HCT116 (cell line): ENCODE data around the gene PLCB2. TPM values are rescaled to one million over a fixed set of nuclear protein-coding genes. Genes with fewer than 3 reads are reported as not detected.

Experiments
- ATAC-seq: fragments of 200-7000 bp; cut with Tn5 transposase; 2 replicates; pipeline ENCODE4 v1.9.1; 2020; ENCODE audit warnings: mild to moderate bottlenecking, moderate library complexity
- BruUV-seq: library from RNA; stranded (reverse); fragments of 400-500 nt; replicated peaks from 2 replicates; lab custom pipeline; 2021; lab: Mats Ljungman, UMichigan
- CTCF ChIA-PET: fragments of 300-600 bp; sonication (Branson Sonifier 250); formaldehyde crosslinking; loops from one replicate; lab custom pipeline; 2021; ENCODE audit warnings: antibody characterized with exemption; lab: Charles Lee
- POLR2A ChIA-PET: fragments of 300-600, 350-600 bp; sonication (Branson Sonifier 250); formaldehyde crosslinking; loops from one replicate; lab custom pipeline; 2021; ENCODE audit warnings: antibody characterized with exemption; lab: Charles Lee
- RAD21 ChIA-PET, 2 experiments: fragments of 300-600 bp; sonication (Branson Sonifier 250); formaldehyde crosslinking; loops; one replicate each; lab custom pipeline; 2023; ENCODE audit warnings: low total read pairs in 2 of 2; ENCODE audit not compliant: uncharacterized antibody in 2 of 2, unreplicated experiment in 2 of 2, low non-redundant PET in 1 of 2; lab: Charles Lee
- DNase-seq: peaks from one replicate; pipeline ENCODE4 v3.0.0-alpha.2; 2010; ENCODE audit warnings: low read depth, low spot score
- H2AFZ ChIP-seq: fragments of 200-600 bp; shearing (Covaris generic), sonication (generic); 2 replicates; pipeline ENCODE4 v1.6.1; 2017; ENCODE audit warnings: low read depth, mixed run types, mixed read lengths, antibody characterized with exemption, low read length; ENCODE audit not compliant: poor library complexity, severe bottlenecking
- H3K27ac ChIP-seq: 2 replicates; pipeline ENCODE4 v1.5.1; 2012; ENCODE audit warnings: low read depth, low read length
- H3K27me3 ChIP-seq: fragments of 200-600 bp; sonication (generic); 2 replicates; pipeline ENCODE4 v1.6.1; 2016; ENCODE audit warnings: mixed run types, low read length, mixed read lengths; ENCODE audit not compliant: insufficient read depth
- H3K36me3 ChIP-seq, 2 experiments: fragments of 200-500 bp in 1 of 2; fragments of 200-600 bp in 1 of 2; sonication (Bioruptor generic) in 1 of 2; sonication (generic) in 1 of 2; 2 replicates each; pipeline versions ENCODE4 v1.5.1 to v1.6.1; 2014 to 2016; ENCODE audit warnings: low read length in 2 of 2, inconsistent platforms in 1 of 2, mixed read lengths in 1 of 2, mixed run types in 1 of 2; ENCODE audit not compliant: insufficient read depth in 2 of 2, control insufficient read depth in 1 of 2
- H3K4me1 ChIP-seq, 2 experiments: fragments of 200-600 bp in 1 of 2; sonication (generic) in 1 of 2; 2 replicates each; pipeline versions ENCODE4 v1.5.1 to v1.6.1; 2012 to 2017; ENCODE audit warnings: low read length in 2 of 2, inconsistent platforms in 1 of 2, mild to moderate bottlenecking in 1 of 2, mixed read lengths in 1 of 2, mixed run types in 1 of 2, moderate library complexity in 1 of 2; ENCODE audit not compliant: insufficient read depth in 2 of 2, control insufficient read depth in 1 of 2
- H3K4me2 ChIP-seq: fragments of 200-600 bp; sonication (generic); 2 replicates; pipeline ENCODE4 v1.6.1; 2017; ENCODE audit warnings: mixed run types, low read length, mixed read lengths
- H3K4me3 ChIP-seq, 2 experiments: fragments of 200-600 bp in 1 of 2; sonication (generic) in 1 of 2; replicated peaks in 1 of 2; 2 replicates each; pipeline ENCODE4 v1.5.1; 2011 to 2016; ENCODE audit warnings: low read length in 2 of 2, control low read depth in 1 of 2, low read depth in 1 of 2, mild to moderate bottlenecking in 1 of 2, mixed read lengths in 1 of 2, mixed run types in 1 of 2
- H3K79me2 ChIP-seq: fragments of 200-600 bp; sonication (generic); 2 replicates; pipeline ENCODE4 v1.6.1; 2017; ENCODE audit warnings: mild to moderate bottlenecking, mixed run types, low read length, moderate library complexity, mixed read lengths; ENCODE audit not compliant: insufficient read depth
- H3K9ac ChIP-seq: fragments of 200-600 bp; sonication (generic); 2 replicates; pipeline ENCODE4 v1.6.1; 2016; ENCODE audit warnings: low read length, mixed read lengths
- H3K9me2 ChIP-seq: fragments of 200-600 bp; sonication (generic), shearing (Covaris generic); 2 replicates; pipeline ENCODE4 v1.6.1; 2017; ENCODE audit warnings: mixed run types, mild to moderate bottlenecking, moderate library complexity; ENCODE audit not compliant: insufficient read depth
- H3K9me3 ChIP-seq, 2 experiments: fragments of 200-500 bp in 1 of 2; fragments of 200-600 bp in 1 of 2; sonication (Bioruptor generic) in 1 of 2; sonication (generic) in 1 of 2; 2 replicates each; pipeline ENCODE4 v1.6.1; 2014 to 2017; ENCODE audit warnings: low read length in 2 of 2, mixed read lengths in 2 of 2, inconsistent platforms in 1 of 2, low read depth in 1 of 2, mild to moderate bottlenecking in 1 of 2, mixed run types in 1 of 2, moderate library complexity in 1 of 2; ENCODE audit not compliant: control insufficient read depth in 1 of 2, insufficient read depth in 1 of 2
- H4K20me1 ChIP-seq: fragments of 200-600 bp; sonication (generic), shearing (Covaris generic); 2 replicates; pipeline ENCODE4 v1.6.1; 2017; ENCODE audit warnings: mixed run types, mild to moderate bottlenecking, moderate library complexity; ENCODE audit not compliant: insufficient read depth
- CBX3 ChIP-seq: IDR thresholded peaks from 2 replicates; pipeline ENCODE4 v1.6.1; 2012; ENCODE audit warnings: low read depth
- CEBPB ChIP-seq: IDR thresholded peaks from 2 replicates; pipeline ENCODE4 v1.6.1; 2012; ENCODE audit warnings: low read depth
- EGR1 ChIP-seq: IDR thresholded peaks from 2 replicates; pipeline ENCODE4 v1.6.1; 2012; ENCODE audit warnings: low read depth
- EZH2 ChIP-seq: fragments of 200-600 bp; sonication (generic); IDR thresholded peaks from 2 replicates; pipeline ENCODE4 v1.6.1; 2017; ENCODE audit warnings: antibody characterized with exemption, mixed run types
- EZH2phosphoT487 ChIP-seq: fragments of 200-600 bp; IDR thresholded peaks from 2 replicates; pipeline ENCODE4 v1.6.1; 2018; ENCODE audit warnings: antibody characterized with exemption, borderline replicate concordance
- JUND ChIP-seq: IDR thresholded peaks from 2 replicates; pipeline ENCODE4 v1.6.1; 2012
- POLR2A ChIP-seq: IDR thresholded peaks from 2 replicates; pipeline ENCODE4 v1.7.0; 2011; ENCODE audit warnings: borderline replicate concordance; ENCODE audit not compliant: insufficient read depth, insufficient read length; ENCODE audit errors: extremely low read depth
- POLR2AphosphoS5 ChIP-seq: IDR thresholded peaks from 2 replicates; pipeline ENCODE4 v1.6.1; 2011; ENCODE audit warnings: mild to moderate bottlenecking, low read depth, low read length, moderate library complexity
- RAD21 ChIP-seq: IDR thresholded peaks from 2 replicates; pipeline ENCODE4 v1.6.1; 2012; ENCODE audit warnings: low read depth, mild to moderate bottlenecking
- SIN3A ChIP-seq: IDR thresholded peaks from 2 replicates; pipeline ENCODE4 v1.6.1; 2012; ENCODE audit warnings: low read depth
- SP1 ChIP-seq: IDR thresholded peaks from 2 replicates; pipeline ENCODE4 v1.6.1; 2012; ENCODE audit warnings: low read depth
- SRF ChIP-seq: IDR thresholded peaks from 2 replicates; pipeline ENCODE4 v1.6.1; 2012; ENCODE audit warnings: low read depth
- YY1 ChIP-seq: IDR thresholded peaks from 2 replicates; pipeline ENCODE4 v1.6.1; 2011; ENCODE audit warnings: low read length, low read depth, moderate library complexity, mild to moderate bottlenecking; ENCODE audit not compliant: insufficient replicate concordance; ENCODE audit errors: extremely low read depth
- intact Hi-C: fragments of 100-400 bp; cut with micrococcal nuclease; formaldehyde crosslinking; loops from 2 replicates; pipeline ENCODE4 v1.10.0; 2022
- total RNA-seq: library from RNA; stranded (reverse); gene quantifications from one replicate; pipeline ENCODE4 v1.2.1, GENCODE V29; 2021; ENCODE audit not compliant: unreplicated experiment
- TF ChIP-seq, protein P1 (sequence below): IDR thresholded peaks from 2 replicates; pipeline ENCODE4 v1.6.1; 2012
- TF ChIP-seq, protein P2 (sequence below): IDR thresholded peaks from 2 replicates; pipeline ENCODE4 v1.6.1; 2011; ENCODE audit warnings: mild to moderate bottlenecking, low read length, moderate library complexity; ENCODE audit not compliant: insufficient replicate concordance; ENCODE audit errors: extremely low read depth

PLCB2 gene
- total RNA-seq, 1 experiment from 2014 or later: 2.8 TPM

DNA sequence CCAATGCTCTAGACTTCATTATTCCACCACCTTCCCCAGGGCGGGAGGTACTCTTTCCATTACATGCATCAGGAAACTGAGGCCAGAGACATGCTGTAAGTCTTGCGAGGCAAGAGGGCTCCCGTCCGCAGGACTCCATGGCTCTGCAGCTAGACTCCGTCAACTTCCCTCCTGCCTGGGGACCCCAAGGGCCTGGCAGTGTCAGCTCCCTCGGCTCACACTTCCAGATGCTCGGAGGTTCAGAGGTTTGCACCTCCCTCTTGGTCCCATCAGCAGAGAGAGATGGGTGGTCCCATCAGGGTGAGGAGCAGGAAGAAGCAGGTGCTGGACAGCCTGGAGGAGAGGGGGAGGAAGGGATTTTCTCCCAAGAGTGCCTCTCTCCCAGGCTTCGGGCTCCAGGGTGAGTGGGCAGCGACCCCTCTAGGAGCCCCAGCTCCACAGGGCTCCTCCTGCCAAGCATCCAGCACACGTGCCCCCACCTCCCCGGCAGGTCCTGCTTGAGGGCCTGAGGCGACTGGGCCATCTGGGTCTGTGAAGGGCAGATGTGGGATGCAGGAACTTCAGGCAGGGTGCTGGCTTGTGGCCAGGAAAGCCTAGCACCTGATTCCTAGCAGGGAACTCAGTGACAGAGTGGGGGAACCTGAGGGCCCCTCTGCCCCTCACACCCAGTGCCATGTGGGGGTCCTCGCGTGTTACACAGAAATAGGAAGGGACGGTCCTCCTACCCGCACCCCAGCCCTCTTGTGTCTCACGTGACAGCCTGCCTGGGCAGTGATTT lies 59.5 kb downstream of the PLCB2 start:
- no peak for TF ChIP-seq EZH2phosphoT487
- no peak for TF ChIP-seq CBX3
- TF ChIP-seq SP1: no peak
- TF ChIP-seq, protein P1, sequence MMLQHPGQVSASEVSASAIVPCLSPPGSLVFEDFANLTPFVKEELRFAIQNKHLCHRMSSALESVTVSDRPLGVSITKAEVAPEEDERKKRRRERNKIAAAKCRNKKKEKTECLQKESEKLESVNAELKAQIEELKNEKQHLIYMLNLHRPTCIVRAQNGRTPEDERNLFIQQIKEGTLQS: no peak
- ChIA-PET CTCF (interaction anchor here (1.2 kb wide), 1 partner anchor 27 kb away, joined by 4 read pairs; no protein-coding TSS in a partner anchor), RAD21 (no interaction called here), POLR2A (no interaction called here)
- Histone ChIP-seq H3K4me2 (no peak overlapping the region), H3K36me3 (no peaks in the 10 kb centered on the region), H3K4me3 (no peak overlapping the region), H3K79me2 (peaks cover 2% of the 10 kb centered on the region; the same call in 1 of the 2 replicates), H3K9me3 (no peaks in the 10 kb centered on the region), H3K4me1 (peaks cover 4 to 34% of the 10 kb centered on the region in 2 experiments), H3K9me2 (no peaks in the 10 kb centered on the region), H3K9ac (no peak overlapping the region), H4K20me1 (no peaks in the 10 kb centered on the region), H3K27me3 (no peaks in the 10 kb centered on the region), H3K27ac (no peak overlapping the region), H2AFZ (no peak overlapping the region)
- no TSS peak for BruUV-seq
- intact Hi-C loops: no loop called here
- no peak for ATAC-seq
- DNase-seq: no peak

DNA sequence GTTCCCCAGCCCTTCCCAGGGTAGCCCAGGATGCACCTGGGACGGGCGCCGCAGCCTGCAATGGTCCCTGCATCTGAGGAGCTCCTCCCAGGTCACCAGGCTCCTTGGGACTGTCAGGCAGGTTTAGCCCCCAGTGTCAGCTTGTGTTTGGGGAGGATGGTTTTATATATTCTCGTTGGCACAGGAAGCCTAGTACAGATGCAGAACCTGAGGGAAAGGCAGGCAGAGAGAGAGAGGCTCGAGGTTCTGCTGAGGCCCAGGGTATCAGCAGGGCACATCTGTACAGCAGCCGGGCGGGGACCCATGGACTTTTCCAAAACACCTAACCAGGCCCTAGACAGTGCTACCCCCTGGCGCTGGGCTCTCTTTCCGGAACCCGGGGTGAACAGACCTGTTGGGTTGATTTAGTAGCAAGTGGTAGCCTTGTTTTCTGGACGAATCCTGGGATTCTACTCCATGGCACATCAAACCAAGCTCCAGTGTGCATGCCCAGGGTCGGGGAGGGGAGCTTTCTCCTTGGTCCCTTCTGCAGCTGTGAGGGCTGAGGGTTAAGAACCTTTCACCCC lies 60.2 kb downstream of the PLCB2 start:
- no peak overlapping the region for H3K9ac ChIP-seq
- intact Hi-C loops: no loop called here
- no peak for TF ChIP-seq YY1
- no peak for TF ChIP-seq RAD21
- TF ChIP-seq EZH2: no peak
- TF ChIP-seq, protein P2, sequence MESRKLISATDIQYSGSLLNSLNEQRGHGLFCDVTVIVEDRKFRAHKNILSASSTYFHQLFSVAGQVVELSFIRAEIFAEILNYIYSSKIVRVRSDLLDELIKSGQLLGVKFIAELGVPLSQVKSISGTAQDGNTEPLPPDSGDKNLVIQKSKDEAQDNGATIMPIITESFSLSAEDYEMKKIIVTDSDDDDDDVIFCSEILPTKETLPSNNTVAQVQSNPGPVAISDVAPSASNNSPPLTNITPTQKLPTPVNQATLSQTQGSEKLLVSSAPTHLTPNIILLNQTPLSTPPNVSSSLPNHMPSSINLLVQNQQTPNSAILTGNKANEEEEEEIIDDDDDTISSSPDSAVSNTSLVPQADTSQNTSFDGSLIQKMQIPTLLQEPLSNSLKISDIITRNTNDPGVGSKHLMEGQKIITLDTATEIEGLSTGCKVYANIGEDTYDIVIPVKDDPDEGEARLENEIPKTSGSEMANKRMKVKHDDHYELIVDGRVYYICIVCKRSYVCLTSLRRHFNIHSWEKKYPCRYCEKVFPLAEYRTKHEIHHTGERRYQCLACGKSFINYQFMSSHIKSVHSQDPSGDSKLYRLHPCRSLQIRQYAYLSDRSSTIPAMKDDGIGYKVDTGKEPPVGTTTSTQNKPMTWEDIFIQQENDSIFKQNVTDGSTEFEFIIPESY: no peak
- no peak for TF ChIP-seq CEBPB
- no peak for TF ChIP-seq POLR2A
- no peak for TF ChIP-seq SRF
- no peak for TF ChIP-seq EGR1
- no peak for TF ChIP-seq JUND
- no peak for TF ChIP-seq SIN3A
- no peak for TF ChIP-seq POLR2AphosphoS5
- H3K27me3 ChIP-seq: no peaks in the 10 kb centered on the region
- H2AFZ ChIP-seq: no peak overlapping the region
- DNase-seq (no peak), ATAC-seq (no peak)
- CTCF ChIA-PET: interaction anchor here (1.3 kb wide), 1 partner anchor 32 kb away, joined by 3 read pairs; no protein-coding TSS in a partner anchor
- POLR2A ChIA-PET: interaction anchor here (1.1 kb wide), 1 partner anchor 9 kb away, joined by 3 read pairs; the partner anchor contains the start of gene PAK6
- no peaks in the 10 kb centered on the region for H4K20me1 ChIP-seq
- no peaks in the 10 kb centered on the region for H3K9me3 ChIP-seq
- no peaks in the 10 kb centered on the region for H3K79me2 ChIP-seq
- H3K4me3 ChIP-seq: no peak overlapping the region
- H3K9me2 ChIP-seq: no peaks in the 10 kb centered on the region
- no peaks in the 10 kb centered on the region for H3K36me3 ChIP-seq
- RAD21 ChIA-PET: no interaction called here
- H3K4me1 ChIP-seq: peaks cover 4 to 32% of the 10 kb centered on the region in 2 experiments
- no TSS peak for BruUV-seq
- no peak overlapping the region for H3K27ac ChIP-seq
- no peak overlapping the region for H3K4me2 ChIP-seq
